H1 (cell line): ENCODE measurements around the gene ARHGAP10. TPM values are rescaled to one million over a fixed set of nuclear protein-coding genes. Genes with fewer than 3 reads are reported as not detected.

Source experiments
- CTCF ChIA-PET: fragments of 300-600 bp; sonication (Branson Sonifier 250); formaldehyde crosslinking; loops from one replicate; lab custom pipeline; 2021; ENCODE audit not compliant: partially characterized antibody; lab: Charles Lee
- POLR2A ChIA-PET: fragments of 300-600 bp; sonication (Branson Sonifier 250); formaldehyde crosslinking; loops from one replicate; lab custom pipeline; 2021; ENCODE audit warnings: inconsistent platforms; ENCODE audit not compliant: partially characterized antibody; lab: Charles Lee
- DNase-seq, 2 experiments: peaks; one replicate each; pipeline versions ENCODE4 v3.0.0 to v3.0.0-alpha.2; 2010 to 2022; ENCODE audit warnings: low spot score in 2 of 2, low read depth in 1 of 2, mixed read lengths in 1 of 2
- FAIRE-seq: peaks from 2 replicates; lab custom pipeline; 2011; peaks lifted over from hg19 to GRCh38; lab: Jason Lieb, UNC
- H2AFZ ChIP-seq: 2 replicates; pipeline ENCODE4 v1.8.1; 2012; ENCODE audit warnings: low read length, inconsistent platforms
- H2AK5ac ChIP-seq: 2 replicates; pipeline ENCODE4 v1.6.1; 2013; ENCODE audit warnings: low read depth, low read length
- H2BK120ac ChIP-seq: replicated peaks from 2 replicates; pipeline ENCODE3; 2013; ENCODE audit warnings: low read depth, low read length, inconsistent platforms
- H2BK12ac ChIP-seq: 2 replicates; pipeline ENCODE4 v1.6.1; 2013; ENCODE audit warnings: low read depth, low read length
- H2BK15ac ChIP-seq: 2 replicates; pipeline ENCODE4 v1.6.1; 2013; ENCODE audit warnings: low read length
- H2BK20ac ChIP-seq: 2 replicates; pipeline ENCODE4 v1.6.1; 2013; ENCODE audit warnings: low read length
- H2BK5ac ChIP-seq: 2 replicates; pipeline ENCODE4 v1.6.1; 2013; ENCODE audit warnings: low read depth, low read length
- H3K14ac ChIP-seq: 2 replicates; pipeline ENCODE4 v1.6.1; 2013; ENCODE audit warnings: inconsistent platforms; ENCODE audit not compliant: insufficient read length
- H3K18ac ChIP-seq: 2 replicates; pipeline ENCODE4 v1.6.1; 2013; ENCODE audit warnings: low read length; ENCODE audit errors: extremely low read depth
- H3K23ac ChIP-seq: 2 replicates; pipeline ENCODE4 v1.6.1; 2013; ENCODE audit warnings: inconsistent platforms; ENCODE audit not compliant: insufficient read length
- H3K23me2 ChIP-seq: 2 replicates; pipeline ENCODE4 v1.6.1; 2013; ENCODE audit warnings: low read depth, low read length
- H3K27ac ChIP-seq: 2 replicates; pipeline ENCODE4 v1.6.1; 2011; ENCODE audit warnings: low read depth, low read length, inconsistent platforms
- H3K27me3 ChIP-seq, 4 experiments: replicated peaks in 1 of 4; 1 replicate in 1 of 4; 2 replicates in 3 of 4; pipeline versions ENCODE4 v1.6.1 to v1.8.1; 2011 to 2013; ENCODE audit warnings: low read length in 3 of 4, mild to moderate bottlenecking in 3 of 4, inconsistent platforms in 2 of 4, mixed read lengths in 2 of 4, moderate library complexity in 1 of 4; ENCODE audit not compliant: control insufficient read depth in 3 of 4, insufficient read depth in 3 of 4; ENCODE audit errors: extremely low read depth in 1 of 4
- H3K36me3 ChIP-seq, 4 experiments: 2 replicates each; pipeline versions ENCODE4 v1.6.1 to v1.8.1; 2011 to 2013; ENCODE audit warnings: mild to moderate bottlenecking in 4 of 4, low read length in 3 of 4, moderate library complexity in 2 of 4, control low read depth in 1 of 4, inconsistent platforms in 1 of 4; ENCODE audit not compliant: insufficient read depth in 4 of 4, control insufficient read depth in 2 of 4
- H3K4ac ChIP-seq: replicated peaks from 2 replicates; pipeline ENCODE3; 2013; ENCODE audit warnings: low read length, low read depth, mixed read lengths, inconsistent platforms; ENCODE audit not compliant: insufficient read length
- H3K4me1 ChIP-seq, 4 experiments: replicated peaks in 1 of 4; 1 replicate in 1 of 4; 2 replicates in 3 of 4; pipeline versions ENCODE4 v1.6.1 to v1.8.1; 2011 to 2013; ENCODE audit warnings: low read length in 3 of 4, inconsistent platforms in 2 of 4, mixed read lengths in 1 of 4; ENCODE audit not compliant: insufficient read depth in 4 of 4, control insufficient read depth in 3 of 4
- H3K4me2 ChIP-seq, 2 experiments: 2 replicates each; pipeline versions ENCODE4 v1.6.1 to v1.8.1; 2011 to 2013; ENCODE audit warnings: low read depth in 2 of 2, low read length in 2 of 2, control low read depth in 1 of 2, inconsistent platforms in 1 of 2, mild to moderate bottlenecking in 1 of 2; ENCODE audit not compliant: insufficient read depth in 1 of 2
- H3K4me3 ChIP-seq, 4 experiments: fragments of 200-600, 300-600 bp in 1 of 4; sonication (generic), shearing (Covaris generic), sonication (Bioruptor Twin) in 1 of 4; 2 replicates each; pipeline versions ENCODE4 v1.5.1 to v1.8.1; 2011 to 2016; ENCODE audit warnings: low read length in 4 of 4, low read depth in 3 of 4, control low read depth in 2 of 4, inconsistent platforms in 2 of 4, mild to moderate bottlenecking in 2 of 4, mixed read lengths in 1 of 4, moderate library complexity in 1 of 4; ENCODE audit not compliant: insufficient read depth in 2 of 4; ENCODE audit errors: extremely low read depth in 1 of 4
- H3K56ac ChIP-seq: replicated peaks from 2 replicates; pipeline ENCODE3; 2013; ENCODE audit warnings: low read depth, mild to moderate bottlenecking, mixed read lengths, low read length, inconsistent platforms; ENCODE audit not compliant: insufficient read length
- H3K79me1 ChIP-seq: 2 replicates; pipeline ENCODE4 v1.6.1; 2013; ENCODE audit warnings: low read depth, low read length, control low read depth
- H3K79me2 ChIP-seq, 2 experiments: 2 replicates each; pipeline versions ENCODE4 v1.6.1 to v1.8.1; 2012 to 2013; ENCODE audit warnings: low read length in 2 of 2, mild to moderate bottlenecking in 2 of 2, inconsistent platforms in 1 of 2; ENCODE audit not compliant: insufficient read depth in 2 of 2, control insufficient read depth in 1 of 2
- H3K9ac ChIP-seq, 4 experiments: replicated peaks in 1 of 4; 1 replicate in 1 of 4; 2 replicates in 3 of 4; pipeline versions ENCODE4 v1.6.1 to v1.8.1; 2011 to 2013; ENCODE audit warnings: low read depth in 3 of 4, low read length in 3 of 4, control low read depth in 2 of 4, mild to moderate bottlenecking in 2 of 4, moderate library complexity in 2 of 4, inconsistent platforms in 1 of 4; ENCODE audit errors: extremely low read depth in 1 of 4
- H3K9me3 ChIP-seq, 2 experiments: 2 replicates each; pipeline versions ENCODE4 v1.6.1 to v1.8.1; 2012 to 2013; ENCODE audit warnings: mild to moderate bottlenecking in 2 of 2, moderate library complexity in 2 of 2, control low read depth in 1 of 2, inconsistent platforms in 1 of 2, low read depth in 1 of 2, low read length in 1 of 2, mixed read lengths in 1 of 2; ENCODE audit not compliant: insufficient read depth in 2 of 2
- H4K20me1 ChIP-seq, 2 experiments: replicated peaks in 1 of 2; 2 replicates each; pipeline versions ENCODE3 to v1.8.1; 2011 to 2013; ENCODE audit warnings: inconsistent platforms in 2 of 2, low read length in 2 of 2, mild to moderate bottlenecking in 1 of 2; ENCODE audit not compliant: insufficient read depth in 2 of 2, control insufficient read depth in 1 of 2
- H4K5ac ChIP-seq: 2 replicates; pipeline ENCODE4 v1.6.1; 2013; ENCODE audit warnings: low read length, low read depth, mixed read lengths, inconsistent platforms; ENCODE audit not compliant: insufficient read length
- H4K8ac ChIP-seq: 2 replicates; pipeline ENCODE4 v1.8.0; 2013; ENCODE audit warnings: mild to moderate bottlenecking, moderate library complexity, low read length, inconsistent platforms; ENCODE audit not compliant: insufficient read depth; ENCODE audit errors: extremely low read depth
- H4K91ac ChIP-seq: replicated peaks from 2 replicates; pipeline ENCODE3; 2013; ENCODE audit warnings: low read length, mixed read lengths, inconsistent platforms; ENCODE audit not compliant: insufficient read length
- ASH2L ChIP-seq: fragments of 200-600, 300-600 bp; sonication (generic); IDR thresholded peaks from one replicate; pipeline ENCODE4 v1.7.1; 2017; ENCODE audit warnings: low read length
- BACH1 ChIP-seq: IDR thresholded peaks from 2 replicates; pipeline ENCODE4 v1.6.1; 2012; ENCODE audit warnings: low read length, improper control_type of control experiment
- BRCA1 ChIP-seq: IDR thresholded peaks from 2 replicates; pipeline ENCODE4 v1.6.1; 2012; ENCODE audit warnings: low read depth, low read length, improper control_type of control experiment
- CBX5 ChIP-seq: fragments of 300-800, 300-1000 bp; sonication (generic); IDR thresholded peaks from 2 replicates; pipeline ENCODE4 v1.7.1; 2016; ENCODE audit warnings: antibody characterized with exemption, low read length, low read depth
- CBX8 ChIP-seq: fragments of 300-800, 300-1000 bp; sonication (generic); IDR thresholded peaks from 2 replicates; pipeline ENCODE4 v1.7.1; 2016; ENCODE audit warnings: low read depth, low read length, borderline replicate concordance
- JUND ChIP-seq: IDR thresholded peaks from 2 replicates; pipeline ENCODE4 v1.6.1; 2011; ENCODE audit warnings: mild to moderate bottlenecking, improper control_type of control experiment, low read length
- MAX ChIP-seq: IDR thresholded peaks from 2 replicates; pipeline ENCODE4 v1.6.1; 2012; ENCODE audit warnings: inconsistent platforms
- NRF1 ChIP-seq: IDR thresholded peaks from 2 replicates; pipeline ENCODE4 v1.6.1; 2011; ENCODE audit warnings: mild to moderate bottlenecking, low read depth, low read length, improper control_type of control experiment
- RFX5 ChIP-seq: IDR thresholded peaks from 2 replicates; pipeline ENCODE4 v1.6.1; 2011; ENCODE audit warnings: low read depth, low read length, improper control_type of control experiment, borderline replicate concordance
- SIRT6 ChIP-seq: IDR thresholded peaks from one replicate; pipeline ENCODE4 v1.7.1; 2012; ENCODE audit warnings: low read length, inconsistent platforms
- SIX5 ChIP-seq: IDR thresholded peaks from 2 replicates; pipeline ENCODE4 v1.6.1; 2011; ENCODE audit warnings: mild to moderate bottlenecking, low read depth, low read length
- SUZ12 ChIP-seq: fragments of 200-600 bp; sonication (generic); IDR thresholded peaks from 2 replicates; pipeline ENCODE4 v1.6.1; 2012; ENCODE audit warnings: mild to moderate bottlenecking, inconsistent platforms, low read length, moderate library complexity, mixed read lengths
- TAF7 ChIP-seq: optimal IDR thresholded peaks from 2 replicates; pipeline ENCODE3; 2011; ENCODE audit warnings: low read depth, mild to moderate bottlenecking, inconsistent platforms, low read length, moderate library complexity, borderline replicate concordance
- USF2 ChIP-seq: IDR thresholded peaks from 2 replicates; pipeline ENCODE4 v1.6.1; 2011; ENCODE audit warnings: low read length, improper control_type of control experiment
- ZNF274 ChIP-seq: IDR thresholded peaks from 2 replicates; pipeline ENCODE4 v1.7.0; 2012; ENCODE audit warnings: low read length, borderline replicate concordance; ENCODE audit errors: extremely low read depth
- WGBS, 2 experiments: shearing (Covaris generic) in 1 of 2; methylation state at CpG; one replicate each; pipeline versions ENCODE4 v1.1.6 to v1.1.7; 2013 to 2015; ENCODE audit warnings: low lambda C conversion rate in 2 of 2, mixed read lengths in 2 of 2, inconsistent platforms in 1 of 2, low coverage in 1 of 2, missing lambda C conversion rate in 1 of 2; ENCODE audit not compliant: insufficient replicate concordance in 2 of 2, insufficient coverage in 1 of 2, insufficient read length in 1 of 2; ENCODE audit errors: extremely low coverage in 1 of 2, missing lambda C conversion rate in 1 of 2; 5-methylcytosine and 5-hydroxymethylcytosine counted together
- polyA plus RNA-seq, 7 experiments: library from polyadenylated mRNA; depleted of rRNA in 3 of 7; stranded (reverse) in 5 of 7; unstranded in 2 of 7; fragments of >200 nt in 5 of 7; fragments of 200-250 nt in 2 of 7; gene quantifications; 1 replicate in 5 of 7; 2 replicates in 1 of 7; 4 replicates in 1 of 7; pipeline versions ENCODE4 v1.2.1 to v1.2.3, GENCODE V29; 2011 to 2013; ENCODE audit warnings: missing spikeins in 2 of 7, mixed read lengths in 2 of 7
- total RNA-seq: library from RNA; stranded (reverse); fragmentation: NEBNext Ultra II Directional; extraction: Animal tissue kit (Norgen Biotek cat#: 25700); gene quantifications from 2 replicates; pipeline ENCODE4 v1.2.1, GENCODE V29; 2021

ARHGAP10 gene
- total and polyA plus RNA-seq, 2 of the 8 experiments (the other 6 are each of a cell fraction or from before 2014, with no cell fraction given), result 3.7 to 6.1 TPM

- Histone ChIP-seq H3K18ac (no peak overlapping the region), H2BK20ac (no peak overlapping the region), H3K27me3 (no peaks in the 10 kb centered on the region), H2BK5ac (no peak overlapping the region), H3K4me2 (no peak overlapping the region), H3K79me2 (no peaks in the 10 kb centered on the region), H3K9ac (no peak overlapping the region), H3K36me3 (no peaks in the 10 kb centered on the region), H3K4me3 (no peak overlapping the region), H3K4ac (no peak overlapping the region), H3K79me1 (no peaks in the 10 kb centered on the region), H3K4me1 (peaks cover 0 to 7% (median 3%) of the 10 kb centered on the region in 4 experiments; a peak in 3 of 7 replicates), H4K5ac (no peak overlapping the region), H3K56ac (no peak overlapping the region), H4K8ac (no peak overlapping the region), H2BK120ac (no peak overlapping the region), H4K20me1 (no peaks in the 10 kb centered on the region), H2AFZ (no peak overlapping the region), H2AK5ac (no peak overlapping the region), H2BK15ac (no peak overlapping the region), H3K23me2 (no peaks in the 10 kb centered on the region), H3K23ac (no peak overlapping the region), H4K91ac (no peak overlapping the region), H3K27ac (no peak overlapping the region), H3K14ac (no peak overlapping the region), H2BK12ac (no peak overlapping the region), H3K9me3 (no peaks in the 10 kb centered on the region)
- WGBS, 2 experiments, result 94% methylated on average over 1 of the region's 1 CpG; no CpG with 5 or more reads in 1 of the 2 experiments
- POLR2A ChIA-PET, result no interaction called here
- no peak for DNase-seq
- CTCF ChIA-PET, result no interaction called here
- no peak for FAIRE-seq
- TF ChIP-seq ASH2L (no peak), RFX5 (no peak), BRCA1 (no peak), BACH1 (no peak), NRF1 (no peak), SIRT6 (no peak), CBX8 (no peak), USF2 (no peak), SUZ12 (no peak), MAX (no peak), TAF7 (no peak), CBX5 (no peak), JUND (no peak), ZNF274 (no peak), SIX5 (no peak)
Measured at GRCh38 chr4:147756417-147756816, 24.5 kb downstream of the ARHGAP10 start.
